ENCODE measurements around the gene B3GAT2.
A peak's percentile ranks its signal among the peaks of the same experiment; 100 is the strongest.

B3GAT2 gene

DNA sequence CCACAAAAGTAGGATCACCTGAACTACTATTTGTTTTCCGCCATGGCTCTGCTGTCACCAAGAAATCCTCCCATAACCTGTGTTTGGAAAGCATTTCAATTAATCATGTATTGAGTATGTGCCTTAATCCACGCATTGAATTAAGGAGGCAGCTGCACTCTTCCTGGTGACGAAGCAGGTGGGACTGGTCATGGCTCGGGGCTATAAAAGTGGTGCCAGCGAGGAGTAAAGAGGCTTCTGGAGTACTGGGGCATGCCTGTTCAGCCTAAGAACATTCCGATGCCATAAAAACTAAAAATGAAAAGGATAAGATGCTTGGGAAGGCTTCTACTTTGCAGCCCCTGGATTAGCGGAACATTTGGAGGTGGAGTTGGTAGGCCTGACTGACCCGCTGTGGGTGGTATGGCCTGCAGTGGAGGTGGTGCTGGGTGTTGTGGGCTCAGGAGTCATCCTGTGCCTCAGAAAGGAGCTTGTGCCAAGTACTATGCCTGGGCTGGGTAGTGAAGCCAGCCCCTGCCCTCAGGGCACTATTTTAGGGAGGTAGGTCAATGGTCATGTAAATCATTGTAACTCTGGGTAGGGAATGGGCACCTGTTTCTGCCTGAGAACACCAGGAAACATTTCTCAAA lies 110.5 kb downstream of the B3GAT2 start:
- ChIA-PET POLR2A (no interaction called here), CTCF (interaction anchor here (0.8 kb wide), 1 partner anchor 140 kb away, joined by 3 read pairs; no protein-coding TSS in a partner anchor)
- Histone ChIP-seq H3K9me3 (ENCODE audit: control insufficient read depth, insufficient read depth, low read depth, low read length) (no peaks in the 10 kb centered on the region), H3K4me3 (ENCODE audit: low read depth, low read length) (no peak overlapping the region), H3K27ac (ENCODE audit: extremely low read depth, low read depth, low read length) (no peak overlapping the region), H3K4me1 (ENCODE audit: control insufficient read depth, insufficient read depth, low read length) (no peaks in the 10 kb centered on the region), H3K36me3 (ENCODE audit: control insufficient read depth in 2 of 2, insufficient read depth in 1 of 2, low read length in 2 of 2) (peaks cover 0 to 9% of the 10 kb centered on the region in 2 experiments; a peak in 1 of 3 replicates)
- TF ChIP-seq, protein P1, sequence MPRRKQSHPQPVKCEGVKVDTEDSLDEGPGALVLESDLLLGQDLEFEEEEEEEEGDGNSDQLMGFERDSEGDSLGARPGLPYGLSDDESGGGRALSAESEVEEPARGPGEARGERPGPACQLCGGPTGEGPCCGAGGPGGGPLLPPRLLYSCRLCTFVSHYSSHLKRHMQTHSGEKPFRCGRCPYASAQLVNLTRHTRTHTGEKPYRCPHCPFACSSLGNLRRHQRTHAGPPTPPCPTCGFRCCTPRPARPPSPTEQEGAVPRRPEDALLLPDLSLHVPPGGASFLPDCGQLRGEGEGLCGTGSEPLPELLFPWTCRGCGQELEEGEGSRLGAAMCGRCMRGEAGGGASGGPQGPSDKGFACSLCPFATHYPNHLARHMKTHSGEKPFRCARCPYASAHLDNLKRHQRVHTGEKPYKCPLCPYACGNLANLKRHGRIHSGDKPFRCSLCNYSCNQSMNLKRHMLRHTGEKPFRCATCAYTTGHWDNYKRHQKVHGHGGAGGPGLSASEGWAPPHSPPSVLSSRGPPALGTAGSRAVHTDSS (tag by site-specific recombination; IDR thresholded peaks at IDR 0.05): no peak
- peak; percentile 6; the same call in 1 of the 2 replicates for TF ChIP-seq EGR2 (tag by site-specific recombination; IDR thresholded peaks at IDR 0.05; ENCODE audit: low read depth)

DNA sequence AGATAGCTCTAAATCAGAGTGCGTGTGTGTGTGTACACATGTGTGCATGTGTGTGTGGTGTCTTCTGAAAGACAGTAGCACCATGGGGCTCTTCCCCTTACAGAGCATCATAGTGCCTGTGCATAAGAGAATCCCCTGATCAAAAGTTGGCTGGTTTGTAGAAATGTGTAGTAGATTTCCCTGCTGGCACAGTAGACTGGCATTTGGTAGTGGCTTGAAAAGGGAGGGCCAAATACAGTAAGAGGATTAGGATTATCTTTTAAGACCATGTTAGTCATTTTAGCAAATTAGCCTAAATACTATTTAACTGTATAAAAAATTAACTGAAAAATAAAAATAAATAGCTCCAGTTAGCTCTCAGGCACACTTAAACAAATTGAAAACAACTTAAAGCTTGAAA lies 112.6 kb downstream of the B3GAT2 start:
- POLR2A ChIA-PET: no interaction called here
- Histone ChIP-seq H3K27ac (ENCODE audit: extremely low read depth, low read depth, low read length) (no peak overlapping the region), H3K36me3 (ENCODE audit: control insufficient read depth in 2 of 2, insufficient read depth in 1 of 2, low read length in 2 of 2) (peaks cover 0 to 9% of the 10 kb centered on the region in 2 experiments; a peak in 1 of 3 replicates), H3K4me3 (ENCODE audit: low read depth, low read length) (no peak overlapping the region), H3K9me3 (ENCODE audit: control insufficient read depth, insufficient read depth, low read depth, low read length) (no peaks in the 10 kb centered on the region), H3K4me1 (ENCODE audit: control insufficient read depth, insufficient read depth, low read length) (no peaks in the 10 kb centered on the region)
- CTCF ChIA-PET: interaction anchor here (0.8 to 1.0 kb wide), 2 partner anchors 111 to 324 kb away, joined by 3 to 4 read pairs; no protein-coding TSS in a partner anchor
- TF ChIP-seq ZNF433 (tag by site-specific recombination; IDR thresholded peaks at IDR 0.05; ENCODE audit: low read depth) (no peak), ZNF548 (tag by site-specific recombination; IDR thresholded peaks at IDR 0.05) (no peak), ZNF664 (tag by site-specific recombination; IDR thresholded peaks at IDR 0.05) (no peak), ZNF571 (tag by site-specific recombination; IDR thresholded peaks at IDR 0.05) (no peak), ZNF311 (tag by site-specific recombination; IDR thresholded peaks at IDR 0.05; ENCODE audit: borderline replicate concordance) (no peak), ZNF184 (tag by site-specific recombination; IDR thresholded peaks at IDR 0.05) (no peak), ZBTB21 (tag by site-specific recombination; IDR thresholded peaks at IDR 0.05) (no peak), ZNF530 (tag by site-specific recombination; IDR thresholded peaks at IDR 0.05; ENCODE audit: low read depth) (no peak), KLF8 (tag by site-specific recombination; IDR thresholded peaks at IDR 0.05) (no peak), ZNF174 (tag by site-specific recombination; IDR thresholded peaks at IDR 0.05) (no peak), BCL11A (tag by site-specific recombination; IDR thresholded peaks at IDR 0.05; ENCODE audit: low read depth) (no peak), ZNF707 (tag by site-specific recombination; IDR thresholded peaks at IDR 0.05) (no peak), SP3 (tag by site-specific recombination; IDR thresholded peaks at IDR 0.05) (no peak), ZNF350 (tag by site-specific recombination; IDR thresholded peaks at IDR 0.05) (no peak)
- TF ChIP-seq, protein P2, sequence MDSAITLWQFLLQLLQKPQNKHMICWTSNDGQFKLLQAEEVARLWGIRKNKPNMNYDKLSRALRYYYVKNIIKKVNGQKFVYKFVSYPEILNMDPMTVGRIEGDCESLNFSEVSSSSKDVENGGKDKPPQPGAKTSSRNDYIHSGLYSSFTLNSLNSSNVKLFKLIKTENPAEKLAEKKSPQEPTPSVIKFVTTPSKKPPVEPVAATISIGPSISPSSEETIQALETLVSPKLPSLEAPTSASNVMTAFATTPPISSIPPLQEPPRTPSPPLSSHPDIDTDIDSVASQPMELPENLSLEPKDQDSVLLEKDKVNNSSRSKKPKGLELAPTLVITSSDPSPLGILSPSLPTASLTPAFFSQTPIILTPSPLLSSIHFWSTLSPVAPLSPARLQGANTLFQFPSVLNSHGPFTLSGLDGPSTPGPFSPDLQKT (IDR thresholded peaks at IDR 0.05; ENCODE audit: borderline replicate concordance, low read depth, low read length): no peak

DNA sequence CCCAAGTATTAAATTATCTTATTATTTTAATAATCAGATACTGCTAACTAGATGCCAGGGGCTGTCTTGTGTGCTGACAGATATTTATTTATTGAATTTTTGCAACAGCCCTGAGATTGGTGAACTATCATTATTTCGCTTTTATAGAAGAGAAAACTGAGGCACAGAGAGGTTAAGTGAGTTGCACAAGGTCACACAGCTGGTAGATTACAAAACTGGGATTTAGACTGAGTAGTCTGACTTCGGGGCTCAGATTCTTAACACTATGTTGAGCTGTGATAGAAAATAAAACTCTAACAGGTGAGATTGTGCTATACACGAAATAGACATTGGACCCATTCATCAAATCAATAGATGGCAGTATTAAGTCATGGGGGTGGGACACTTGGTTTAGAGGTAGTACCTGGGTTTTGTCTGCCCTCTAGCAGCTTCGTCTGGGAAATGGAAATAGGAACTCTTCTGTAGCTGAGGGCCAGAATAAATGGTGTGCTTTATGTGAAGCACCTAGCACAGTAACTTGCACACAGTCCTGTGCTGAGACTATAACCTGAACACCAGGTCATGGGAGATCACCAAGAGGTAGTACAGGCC lies 113.4 kb downstream of the B3GAT2 start:
- H3K4me3 ChIP-seq (ENCODE audit: low read depth, low read length): no peak overlapping the region
- no peaks in the 10 kb centered on the region for H3K4me1 ChIP-seq (ENCODE audit: control insufficient read depth, insufficient read depth, low read length)
- TF ChIP-seq, protein P3, sequence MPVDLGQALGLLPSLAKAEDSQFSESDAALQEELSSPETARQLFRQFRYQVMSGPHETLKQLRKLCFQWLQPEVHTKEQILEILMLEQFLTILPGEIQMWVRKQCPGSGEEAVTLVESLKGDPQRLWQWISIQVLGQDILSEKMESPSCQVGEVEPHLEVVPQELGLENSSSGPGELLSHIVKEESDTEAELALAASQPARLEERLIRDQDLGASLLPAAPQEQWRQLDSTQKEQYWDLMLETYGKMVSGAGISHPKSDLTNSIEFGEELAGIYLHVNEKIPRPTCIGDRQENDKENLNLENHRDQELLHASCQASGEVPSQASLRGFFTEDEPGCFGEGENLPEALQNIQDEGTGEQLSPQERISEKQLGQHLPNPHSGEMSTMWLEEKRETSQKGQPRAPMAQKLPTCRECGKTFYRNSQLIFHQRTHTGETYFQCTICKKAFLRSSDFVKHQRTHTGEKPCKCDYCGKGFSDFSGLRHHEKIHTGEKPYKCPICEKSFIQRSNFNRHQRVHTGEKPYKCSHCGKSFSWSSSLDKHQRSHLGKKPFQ (tag by site-specific recombination; IDR thresholded peaks at IDR 0.05): no peak
- TF ChIP-seq ZNF112 (tag by site-specific recombination; IDR thresholded peaks at IDR 0.05): no peak
- TF ChIP-seq ZNF768 (tag by site-specific recombination; IDR thresholded peaks at IDR 0.05): peak; percentile 43; the same call in 1 of the 2 replicates
- TF ChIP-seq ZNF146 (tag by site-specific recombination; IDR thresholded peaks at IDR 0.05): no peak
- H3K27ac ChIP-seq (ENCODE audit: extremely low read depth, low read depth, low read length): no peak overlapping the region
- H3K36me3 ChIP-seq (ENCODE audit: control insufficient read depth in 2 of 2, insufficient read depth in 1 of 2, low read length in 2 of 2): peaks cover 0 to 9% of the 10 kb centered on the region in 2 experiments; a peak in 1 of 3 replicates
- no peaks in the 10 kb centered on the region for H3K9me3 ChIP-seq (ENCODE audit: control insufficient read depth, insufficient read depth, low read depth, low read length)
- POLR2A ChIA-PET: interaction anchor here (0.6 kb wide), 1 partner anchor 277 kb away, joined by 6 read pairs; no protein-coding TSS in a partner anchor
- CTCF ChIA-PET: interaction anchor here (0.6 to 0.9 kb wide), 5 partner anchors 18 to 533 kb away, joined by 3 to 5 read pairs (median 4); no protein-coding TSS in a partner anchor
